22Rv1 (cell line): ENCODE data around the gene FSIP1.

Experiments
- CTCF ChIP-seq: fragments of 450-650 bp; IDR thresholded peaks from 2 replicates; pipeline ENCODE4 v1.5.1; 2017; ENCODE audit warnings: mild to moderate bottlenecking
- ZFX ChIP-seq: fragments of 450-650 bp; IDR thresholded peaks from 2 replicates; pipeline ENCODE4 v1.6.1; 2017; ENCODE audit warnings: antibody characterized with exemption, borderline replicate concordance

DNA sequence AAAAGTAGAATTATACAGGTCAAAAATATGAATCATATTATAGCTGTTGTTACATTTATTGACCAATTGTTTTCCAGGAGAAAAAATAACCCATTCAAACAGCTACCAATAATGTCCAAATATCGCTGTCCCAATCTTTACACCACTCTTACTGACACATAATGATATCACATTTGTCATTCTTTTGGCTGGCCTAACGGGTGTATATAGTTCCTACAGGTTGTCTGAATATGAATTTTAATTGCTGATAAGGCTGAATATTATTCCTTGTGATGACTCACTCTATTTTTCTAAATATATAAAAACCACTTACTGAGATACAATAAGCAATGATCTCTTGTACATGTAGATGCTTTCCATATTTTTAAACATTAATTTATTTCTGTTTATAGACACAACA, 76.4 kb downstream of the FSIP1 start:
- TF ChIP-seq CTCF (no peak), ZFX (no peak)
